NCI-H69 (cell line): ENCODE results near the gene EML4.
"Not testable (repeated sequence)": the region's sequence is repeated elsewhere in the genome, so short reads cannot be mapped to it uniquely, and the experiment has no call there.

Experiments used
- DNase-seq: peaks from one replicate; lab custom pipeline; 2025; lab: John Stamatoyannopoulos, UW

The EML4 gene

GRCh38 chr2:42171396-42171980, 2.3 kb downstream of the EML4 start:
- DNase-seq = peak; percentile 40

GRCh38 chr2:42172020-42172419, 2.9 kb downstream of the EML4 start:
- DNase-seq = no peak

GRCh38 chr2:42172566-42172965, 3.4 kb downstream of the EML4 start:
- no peak for DNase-seq

GRCh38 chr2:42173467-42173866, 4.3 kb downstream of the EML4 start:
- not testable (repeated sequence) for DNase-seq

- DNase-seq = no peak
Observed at GRCh38 chr2:42176992-42177738, 8.0 kb downstream of the EML4 start.

GRCh38 chr2:42178335-42178734, 9.2 kb downstream of the EML4 start:
- DNase-seq = no peak

GRCh38 chr2:42180300-42180699, 11.1 kb downstream of the EML4 start:
- DNase-seq = no peak

- peak; percentile 58 for DNase-seq
Observed at GRCh38 chr2:42182654-42183308, 13.6 kb downstream of the EML4 start.

- peak; percentile 12 for DNase-seq
Observed at GRCh38 chr2:42183775-42184174, 14.6 kb downstream of the EML4 start.

GRCh38 chr2:42184346-42184745, 15.2 kb downstream of the EML4 start:
- no peak for DNase-seq

GRCh38 chr2:42185220-42185921, 16.2 kb downstream of the EML4 start:
- DNase-seq = no peak

GRCh38 chr2:42186366-42186765, 17.2 kb downstream of the EML4 start:
- no peak for DNase-seq

- no peak for DNase-seq
Observed at GRCh38 chr2:42186945-42187632, 17.9 kb downstream of the EML4 start.

GRCh38 chr2:42187886-42188285, 18.7 kb downstream of the EML4 start:
- DNase-seq = no peak

- no peak for DNase-seq
Observed at GRCh38 chr2:42189235-42189566, 20.0 kb downstream of the EML4 start.

- DNase-seq = no peak
Observed at GRCh38 chr2:42190191-42190590, 21.0 kb downstream of the EML4 start.

GRCh38 chr2:42191285-42192009, 22.3 kb downstream of the EML4 start:
- no peak for DNase-seq

GRCh38 chr2:42192010-42192373, 22.8 kb downstream of the EML4 start:
- no peak for DNase-seq

- no peak for DNase-seq
Observed at GRCh38 chr2:42192652-42193566, 23.8 kb downstream of the EML4 start.

GRCh38 chr2:42193722-42194187, 24.6 kb downstream of the EML4 start:
- DNase-seq = no peak
